K562 (cell line): ENCODE data around the gene TPI1. TPM values are rescaled to one million over a fixed set of nuclear protein-coding genes. Genes with fewer than 3 reads are reported as not detected.

Experiments used
- ATAC-seq: fragments of 200-7000 bp; cut with Tn5 transposase; 3 replicates; pipeline ENCODE4 v1.9.1; 2020; ENCODE audit warnings: moderate library complexity
- BruUV-seq: library from RNA; stranded (reverse); fragments of 400-500 nt; replicated peaks from 2 replicates; lab custom pipeline; 2021; lab: Mats Ljungman, UMichigan
- CTCF ChIA-PET: fragments of 300-600 bp; formaldehyde crosslinking; extraction: SDS; loops from one replicate; lab custom pipeline; 2021; ENCODE audit warnings: low intra/inter-chr PET ratio; lab: Yijun Ruan, JAX
- POLR2A ChIA-PET: fragments of 300-600, 350-650 bp; sonication (Branson Sonifier 250); formaldehyde crosslinking; extraction: SDS; loops from one replicate; lab custom pipeline; 2021; ENCODE audit warnings: antibody characterized with exemption, inconsistent platforms; lab: Yijun Ruan, JAX
- DNase-seq, 4 experiments: peaks; one replicate each; pipeline versions ENCODE4 v3.0.0 to v3.0.0-alpha.2; 2011 to 2018; ENCODE audit warnings: low spot score in 3 of 4, mixed read lengths in 3 of 4; ENCODE audit errors: extremely low read depth in 1 of 4
- FAIRE-seq: peaks from 2 replicates; lab custom pipeline; 2011; peaks lifted over from hg19 to GRCh38; lab: Jason Lieb, UNC
- H2AFZ ChIP-seq: 2 replicates; pipeline ENCODE4 v1.6.0; 2011; ENCODE audit warnings: low read depth, low read length, control low read depth, inconsistent platforms
- H3K27ac ChIP-seq: fragments of 200-600 bp; 3 replicates; pipeline ENCODE4 v1.8.0; 2011; ENCODE audit warnings: low read depth, mild to moderate bottlenecking, control low read depth, inconsistent platforms, low read length, moderate library complexity, mixed read lengths; ENCODE audit errors: extremely low read depth
- H3K27me3 ChIP-seq, 2 experiments: fragments of 300-600 bp in 1 of 2; 2 replicates in 1 of 2; 3 replicates in 1 of 2; pipeline versions ENCODE4 v1.6.0 to v1.8.0; 2011; ENCODE audit warnings: inconsistent platforms in 2 of 2, low read length in 2 of 2, mild to moderate bottlenecking in 1 of 2, mixed read lengths in 1 of 2, moderate library complexity in 1 of 2; ENCODE audit not compliant: control insufficient read depth in 2 of 2, insufficient read depth in 2 of 2
- H3K36me3 ChIP-seq: fragments of 300-600 bp; 3 replicates; pipeline ENCODE4 v1.8.0; 2011; ENCODE audit warnings: mild to moderate bottlenecking, low read length, inconsistent platforms; ENCODE audit not compliant: control insufficient read depth, insufficient read depth
- H3K4me1 ChIP-seq, 2 experiments: fragments of 200-600 bp in 1 of 2; replicated peaks in 1 of 2; 2 replicates in 1 of 2; 3 replicates in 1 of 2; pipeline versions ENCODE4 v1.5.1 to v1.8.0; 2011; ENCODE audit warnings: inconsistent platforms in 2 of 2, low read length in 2 of 2, mild to moderate bottlenecking in 1 of 2, mixed read lengths in 1 of 2, moderate library complexity in 1 of 2; ENCODE audit not compliant: control insufficient read depth in 2 of 2, insufficient read depth in 2 of 2
- H3K4me2 ChIP-seq: 2 replicates; pipeline ENCODE4 v1.6.1; 2011; ENCODE audit warnings: low read length, control low read depth, inconsistent platforms, mixed read lengths; ENCODE audit not compliant: insufficient read depth
- H3K4me3 ChIP-seq: fragments of 200-600 bp; sonication (generic), shearing (Covaris generic); 2 replicates; pipeline ENCODE4 v1.5.1; 2016; ENCODE audit warnings: control low read depth, inconsistent platforms
- H3K79me2 ChIP-seq: fragments of 200-600 bp; 3 replicates; pipeline ENCODE4 v1.8.0; 2011; ENCODE audit warnings: low read length, inconsistent platforms; ENCODE audit not compliant: control insufficient read depth, insufficient read depth
- H3K9ac ChIP-seq, 2 experiments: 2 replicates each; pipeline versions ENCODE4 v1.6.0 to v1.6.1; 2011; ENCODE audit warnings: low read depth in 2 of 2, low read length in 2 of 2, control low read depth in 1 of 2, inconsistent platforms in 1 of 2, mild to moderate bottlenecking in 1 of 2, mixed read lengths in 1 of 2; ENCODE audit not compliant: insufficient read depth in 1 of 2
- H3K9me1 ChIP-seq: one replicate; pipeline ENCODE4 v1.6.0; 2011; ENCODE audit warnings: inconsistent platforms, mild to moderate bottlenecking, low read length, moderate library complexity; ENCODE audit not compliant: control insufficient read depth, insufficient read depth
- H3K9me3 ChIP-seq: replicated peaks from 2 replicates; pipeline ENCODE4 v1.5.1; 2011; ENCODE audit warnings: low read depth, low read length, inconsistent platforms; ENCODE audit not compliant: control insufficient read depth, insufficient read depth
- H4K20me1 ChIP-seq: replicated peaks from 2 replicates; pipeline ENCODE4 v1.6.1; 2011; ENCODE audit warnings: low read length, inconsistent platforms, mixed read lengths; ENCODE audit not compliant: control insufficient read depth, insufficient read depth
- E2F3 ChIP-seq: fragments of 250-450 bp; sonication (Bioruptor Pico); IDR thresholded peaks from 2 replicates; pipeline ENCODE4 v1.4.0; 2020; ENCODE audit warnings: mild to moderate bottlenecking
- FUS ChIP-seq: fragments of 200-400 bp; formaldehyde crosslinking; optimal IDR thresholded peaks from 2 replicates; pipeline ENCODE3; 2017; ENCODE audit warnings: low read depth, low read length
- HDAC2 ChIP-seq: fragments of 450-650 bp; IDR thresholded peaks from 2 replicates; pipeline ENCODE4 v1.6.1; 2016; ENCODE audit warnings: mild to moderate bottlenecking
- HMG20A ChIP-seq: fragments of 450-650 bp; formaldehyde crosslinking; conservative IDR thresholded peaks from 2 replicates; pipeline ENCODE4 v1.4.0; 2020; ENCODE audit warnings: mild to moderate bottlenecking, mixed read lengths
- PCBP1 ChIP-seq: fragments of 200-400 bp; formaldehyde crosslinking; IDR thresholded peaks from 2 replicates; pipeline ENCODE4 v1.6.1; 2018; ENCODE audit warnings: mild to moderate bottlenecking, low read depth, low read length; ENCODE audit not compliant: poor library complexity, severe bottlenecking
- POLR2G ChIP-seq: fragments of 200-400 bp; formaldehyde crosslinking; IDR thresholded peaks from 2 replicates; pipeline ENCODE4 v1.6.1; 2017; ENCODE audit warnings: low read depth, mild to moderate bottlenecking, antibody characterized with exemption, low read length, moderate library complexity
- RBFOX2 ChIP-seq: fragments of 200-400 bp; formaldehyde crosslinking; IDR thresholded peaks from 2 replicates; pipeline ENCODE4 v1.6.1; 2017; ENCODE audit warnings: low read depth, mild to moderate bottlenecking, low read length, moderate library complexity
- TAF1 ChIP-seq: IDR thresholded peaks from 2 replicates; pipeline ENCODE4 v1.6.1; 2011; ENCODE audit warnings: mild to moderate bottlenecking, low read length, moderate library complexity; ENCODE audit not compliant: insufficient read depth, control insufficient read depth, severe bottlenecking; ENCODE audit errors: extremely low read depth
- TBP ChIP-seq: optimal IDR thresholded peaks from 2 replicates; pipeline ENCODE3; 2011; ENCODE audit warnings: low read depth, low read length, improper control_type of control experiment
- TEAD4 ChIP-seq, 2 experiments: sonication (generic) in 1 of 2; formaldehyde crosslinking in 1 of 2; IDR thresholded peaks; 2 replicates each; pipeline versions ENCODE4 v1.6.1 to v1.8.0; 2012 to 2022; ENCODE audit warnings: borderline replicate concordance in 1 of 2, inconsistent platforms in 1 of 2, low read length in 1 of 2, mild to moderate bottlenecking in 1 of 2, missing genetic modification reagents in 1 of 2
- ZNF263 ChIP-seq: sonication (generic); formaldehyde crosslinking; IDR thresholded peaks from 2 replicates; pipeline ENCODE4 v1.8.0; 2022; ENCODE audit warnings: mild to moderate bottlenecking, missing genetic modification reagents, borderline replicate concordance
- ZNF707 ChIP-seq: fragments of 250-450 bp; sonication (Bioruptor Pico); conservative IDR thresholded peaks from 2 replicates; pipeline ENCODE4 v1.8.0; 2022; ENCODE audit warnings: inconsistent platforms, mild to moderate bottlenecking, moderate library complexity
- ZSCAN29 ChIP-seq: fragments of 450-650 bp; IDR thresholded peaks from 2 replicates; pipeline ENCODE4 v1.6.1; 2017
- WGBS: fragments of 100-300 bp; shearing (Covaris generic); methylation state at CpG from one replicate; pipeline ENCODE4 v1.1.6; 2016; ENCODE audit warnings: low coverage, mixed read lengths; ENCODE audit not compliant: insufficient coverage; ENCODE audit errors: missing lambda C conversion rate; 5-methylcytosine and 5-hydroxymethylcytosine counted together
- in situ Hi-C: fragments of 300-500 bp; cut with MboI; formaldehyde crosslinking; loops from 4 replicates; pipeline ENCODE4 v1.15.0; 2018; ENCODE audit warnings: inconsistent platforms, mixed read lengths
- intact Hi-C: fragments of 100-400 bp; cut with micrococcal nuclease; formaldehyde crosslinking; loops from 2 replicates; pipeline ENCODE4 v1.14.2; 2022
- polyA plus RNA-seq, 8 experiments: library from polyadenylated mRNA; depleted of rRNA in 4 of 8; stranded (reverse) in 5 of 8; unstranded in 3 of 8; fragments of >200 nt; fragmentation: Nextera tagmentation in 2 of 8; fragmentation: Illumina TruSeq in 1 of 8; extraction: Ambion mirVana in 2 of 8; extraction: Trizol in 1 of 8; gene quantifications; 2 replicates each; pipeline versions ENCODE4 v1.2.1 to v1.2.3, GENCODE V29; 2011 to 2014; ENCODE audit warnings: inconsistent platforms in 1 of 8, missing spikeins in 1 of 8
- total RNA-seq, 7 experiments: library from RNA; depleted of rRNA in 6 of 7; stranded (reverse); fragments of >200 nt in 6 of 7; fragmentation: Illumina TruSeq in 2 of 7; extraction: Trizol in 2 of 7; gene quantifications; 2 replicates each; pipeline versions ENCODE4 v1.2.1 to v1.2.3, GENCODE V29; 2011 to 2021; ENCODE audit warnings: low replicate concordance in 1 of 7
- TF ChIP-seq, protein P1 (sequence below): fragments of 250-450 bp; sonication (Bioruptor Pico); IDR thresholded peaks from 2 replicates; pipeline ENCODE4 v1.8.0; 2021; ENCODE audit warnings: mild to moderate bottlenecking, moderate library complexity
- TF ChIP-seq, protein P2 (sequence below): sonication (generic); formaldehyde crosslinking; IDR thresholded peaks from 2 replicates; pipeline ENCODE4 v1.4.0; 2020; ENCODE audit warnings: mild to moderate bottlenecking, missing genetic modification reagents

TPI1 gene
- total and polyA plus RNA-seq, 9 of the 15 experiments (the other 6 are each of a cell fraction or from before 2014, with no cell fraction given), result 662 to 4,971 (median 892) TPM

DNA sequence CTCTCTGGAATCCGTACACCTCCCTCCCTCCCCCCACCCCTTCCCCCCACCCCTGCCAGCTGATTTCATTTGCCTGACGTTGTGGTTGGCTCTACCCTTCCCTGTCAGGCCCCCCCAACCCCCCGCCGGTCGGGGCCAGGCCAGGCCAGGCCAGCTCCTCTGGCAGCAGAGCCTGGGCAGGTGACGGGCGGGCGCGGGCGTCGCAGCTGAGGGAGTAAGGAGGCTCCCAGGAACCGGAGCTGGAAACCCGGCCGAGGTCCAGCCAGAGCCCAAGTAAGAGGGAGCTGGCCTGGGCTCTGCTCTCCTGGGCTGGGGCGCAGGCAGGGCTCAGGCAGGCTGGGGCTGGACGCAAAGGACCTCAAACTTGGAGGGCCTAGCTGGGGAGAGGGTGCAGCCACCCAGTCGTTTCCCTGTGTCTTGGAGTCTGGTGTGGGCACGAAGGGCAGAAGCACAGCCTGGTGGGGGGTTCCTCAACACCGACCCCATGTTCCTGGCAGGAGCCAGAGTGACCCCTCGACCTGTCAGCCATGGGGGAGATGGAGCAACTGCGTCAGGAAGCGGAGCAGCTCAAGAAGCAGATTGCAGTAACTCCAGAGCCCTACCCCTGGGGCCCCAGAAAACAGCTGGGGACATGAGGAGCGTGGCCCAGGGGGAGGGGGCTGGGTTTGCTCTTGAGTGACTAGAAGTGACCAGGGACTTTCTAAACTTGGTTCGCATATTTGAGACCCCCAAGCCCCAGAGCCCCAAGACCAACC lies 26.4 kb upstream of the TPI1 start, which contains the start of gene GNB3:
GNB3 (plus strand) TSS at position 165 of the 755 bp plus-strand sequence; CDS start at position 528, 363 bp downstream.
- FAIRE-seq (no peak), DNase-seq (no peak), ATAC-seq (no peak)
- TF ChIP-seq ZNF707 (CRISPR knock-in tag), result no peak
- TF ChIP-seq POLR2G, result peak; percentile 45; the same call in 1 of the 2 replicates
- TF ChIP-seq E2F3 (CRISPR knock-in tag), result no peak
- no peak for TF ChIP-seq TBP
- no peak for TF ChIP-seq HDAC2
- 0 out of 2 replicates have a peak, but pooled peaks have one; percentile 22 for TF ChIP-seq RBFOX2
- TF ChIP-seq PCBP1, result peak; percentile 33
- no peak for TF ChIP-seq ZNF263 (CRISPR knock-in tag)
- no peak for TF ChIP-seq ZSCAN29
- TF ChIP-seq FUS, result no peak
- TF ChIP-seq, protein P1, sequence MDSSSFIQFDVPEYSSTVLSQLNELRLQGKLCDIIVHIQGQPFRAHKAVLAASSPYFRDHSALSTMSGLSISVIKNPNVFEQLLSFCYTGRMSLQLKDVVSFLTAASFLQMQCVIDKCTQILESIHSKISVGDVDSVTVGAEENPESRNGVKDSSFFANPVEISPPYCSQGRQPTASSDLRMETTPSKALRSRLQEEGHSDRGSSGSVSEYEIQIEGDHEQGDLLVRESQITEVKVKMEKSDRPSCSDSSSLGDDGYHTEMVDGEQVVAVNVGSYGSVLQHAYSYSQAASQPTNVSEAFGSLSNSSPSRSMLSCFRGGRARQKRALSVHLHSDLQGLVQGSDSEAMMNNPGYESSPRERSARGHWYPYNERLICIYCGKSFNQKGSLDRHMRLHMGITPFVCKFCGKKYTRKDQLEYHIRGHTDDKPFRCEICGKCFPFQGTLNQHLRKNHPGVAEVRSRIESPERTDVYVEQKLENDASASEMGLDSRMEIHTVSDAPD (CRISPR knock-in tag), result no peak
- no peak for TF ChIP-seq HMG20A (CRISPR knock-in tag)
- no peak for TF ChIP-seq TAF1
- no peak for TF ChIP-seq TEAD4 (IDR thresholded peaks at IDR 0.05; ENCODE audit: low read length)
- TF ChIP-seq TEAD4 (CRISPR knock-in tag; IDR thresholded peaks at IDR 0.05; ENCODE audit: borderline replicate concordance), result no peak
- TF ChIP-seq, protein P2, sequence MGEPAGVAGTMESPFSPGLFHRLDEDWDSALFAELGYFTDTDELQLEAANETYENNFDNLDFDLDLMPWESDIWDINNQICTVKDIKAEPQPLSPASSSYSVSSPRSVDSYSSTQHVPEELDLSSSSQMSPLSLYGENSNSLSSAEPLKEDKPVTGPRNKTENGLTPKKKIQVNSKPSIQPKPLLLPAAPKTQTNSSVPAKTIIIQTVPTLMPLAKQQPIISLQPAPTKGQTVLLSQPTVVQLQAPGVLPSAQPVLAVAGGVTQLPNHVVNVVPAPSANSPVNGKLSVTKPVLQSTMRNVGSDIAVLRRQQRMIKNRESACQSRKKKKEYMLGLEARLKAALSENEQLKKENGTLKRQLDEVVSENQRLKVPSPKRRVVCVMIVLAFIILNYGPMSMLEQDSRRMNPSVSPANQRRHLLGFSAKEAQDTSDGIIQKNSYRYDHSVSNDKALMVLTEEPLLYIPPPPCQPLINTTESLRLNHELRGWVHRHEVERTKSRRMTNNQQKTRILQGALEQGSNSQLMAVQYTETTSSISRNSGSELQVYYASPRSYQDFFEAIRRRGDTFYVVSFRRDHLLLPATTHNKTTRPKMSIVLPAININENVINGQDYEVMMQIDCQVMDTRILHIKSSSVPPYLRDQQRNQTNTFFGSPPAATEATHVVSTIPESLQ (CRISPR knock-in tag), result no peak
- Histone ChIP-seq H3K9ac (peak within 1 kb of the TSS in 1 of 2 experiments; percentile 64; a peak in 2 of 4 replicates), H2AFZ (no peak within 1 kb of the TSS), H3K27me3 (no peaks in the 10 kb centered on the region), H3K4me1 (peaks cover 10 to 51% of the 10 kb centered on the region in 2 experiments; a peak in 4 of 5 replicates), H3K4me2 (no peak within 1 kb of the TSS), H3K27ac (no peak within 1 kb of the TSS), H3K4me3 (no peak within 1 kb of the TSS), H3K9me1 (no peaks in the 10 kb centered on the region), H3K79me2 (no peaks in the 10 kb centered on the region), H3K9me3 (no peaks in the 10 kb centered on the region), H3K36me3 (peaks cover 67% of the 10 kb centered on the region; the same call in 2 of the 3 replicates), H4K20me1 (no peaks in the 10 kb centered on the region; the same call in 1 of the 2 replicates)
- ChIA-PET CTCF (no interaction called here), POLR2A (interaction anchor here (0.8 to 4.8 kb wide), 5 partner anchors 7 to 103 kb away, joined by 3 to 39 read pairs (median 13); partner anchors contain the start of genes C12orf57, CDCA3 and USP5)
- no TSS peak for BruUV-seq
- 76% methylated on average over 7 of the region's 24 CpGs for WGBS
- intact Hi-C loops, result no loop called here
- in situ Hi-C loops, result no loop called here
